PC-9 (cell line): ENCODE measurements around the gene ADSL.

Experiments
- CTCF ChIP-seq: fragments of 200-600 bp; sonication (generic); conservative IDR thresholded peaks from 2 replicates; pipeline ENCODE4 v1.6.1; 2017; ENCODE audit warnings: mixed run types, antibody characterized with exemption, mild to moderate bottlenecking, moderate library complexity
- EZH2 ChIP-seq: fragments of 200-600 bp; sonication (generic); IDR thresholded peaks from 2 replicates; pipeline ENCODE4 v1.8.0; 2017; ENCODE audit warnings: antibody characterized with exemption, low read depth

GRCh38 chr22:40342521-40342920 lies 3.8 kb upstream of the ADSL start:
- TF ChIP-seq CTCF (no peak), EZH2 (no peak)
